Bone marrow (tissue), 2 donors: Measurements from ENCODE around the gene TARBP1.
"Not testable (repeated sequence)": the region's sequence is repeated elsewhere in the genome, so short reads cannot be mapped to it uniquely, and the experiment has no call there.

Source experiments
- DNase-seq, 2 donors: peaks; one replicate each; lab custom pipeline; 2025; lab: John Stamatoyannopoulos, UW

The TARBP1 gene

DNA sequence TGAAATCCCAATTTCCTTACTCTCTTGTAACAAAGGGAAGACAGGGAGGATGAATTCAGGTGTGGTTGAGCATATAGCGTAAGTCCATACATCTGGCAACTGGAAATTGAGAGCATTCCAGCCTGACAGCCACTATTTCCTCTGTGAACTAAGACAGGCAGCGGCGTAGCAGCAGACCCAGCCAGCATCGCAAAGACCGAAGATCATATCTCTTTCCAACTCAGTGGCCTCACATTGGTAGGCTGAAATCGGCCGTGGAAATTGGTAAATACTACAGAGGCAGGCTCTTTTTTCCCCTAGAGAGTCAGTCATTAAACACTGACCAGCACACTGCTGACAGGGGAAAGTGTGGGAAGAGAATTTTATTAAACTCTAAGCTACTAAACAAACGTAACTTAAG, 43.4 kb downstream of the TARBP1 start:
- no peak for DNase-seq

GRCh38 chr1:234434706-234435105, 44.3 kb downstream of the TARBP1 start:
- no peak for DNase-seq

- peak in 1 of 2 donors; percentile 54 for DNase-seq
Observed at GRCh38 chr1:234433563-234434285, 45.3 kb downstream of the TARBP1 start.

DNA sequence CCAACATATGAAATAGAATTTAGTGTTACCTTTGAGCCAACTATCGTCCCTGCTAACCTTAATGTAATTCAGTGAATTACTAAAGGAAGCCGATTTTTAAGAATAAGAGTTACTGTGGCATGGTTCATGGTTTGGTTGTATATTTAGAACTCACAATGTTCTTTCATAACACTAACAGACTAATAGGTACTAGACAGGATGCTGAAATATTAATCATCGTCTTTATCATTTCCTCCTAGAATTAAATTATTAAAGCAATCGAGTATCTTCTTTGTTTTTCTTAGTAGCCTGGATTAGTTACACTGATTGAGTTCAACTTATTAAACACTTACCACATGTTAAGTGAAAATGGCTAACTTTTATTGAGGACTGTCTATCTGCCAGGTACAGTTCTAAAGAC, 47.7 kb downstream of the TARBP1 start:
- no peak for DNase-seq

- no peak for DNase-seq
Observed at GRCh38 chr1:234430691-234431090, 48.3 kb downstream of the TARBP1 start.

DNA sequence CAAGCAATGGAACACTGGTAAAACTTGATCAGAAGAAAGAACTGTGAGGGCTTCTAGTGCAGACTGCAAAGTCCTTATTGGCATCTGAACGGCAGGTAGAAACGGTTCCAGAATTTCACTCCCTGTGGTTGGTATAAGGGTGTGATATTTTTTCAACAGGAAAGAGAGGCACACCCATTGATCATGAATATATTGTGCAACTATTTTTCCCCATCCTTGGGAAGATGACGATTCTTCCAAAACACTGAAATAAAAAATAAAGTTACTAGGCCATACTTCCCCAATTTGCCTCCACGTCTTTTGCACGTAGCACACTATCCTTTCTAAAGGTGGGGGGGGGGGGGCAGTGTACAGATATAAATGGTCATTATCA, 49.6 kb downstream of the TARBP1 start:
- no peak for DNase-seq

DNA sequence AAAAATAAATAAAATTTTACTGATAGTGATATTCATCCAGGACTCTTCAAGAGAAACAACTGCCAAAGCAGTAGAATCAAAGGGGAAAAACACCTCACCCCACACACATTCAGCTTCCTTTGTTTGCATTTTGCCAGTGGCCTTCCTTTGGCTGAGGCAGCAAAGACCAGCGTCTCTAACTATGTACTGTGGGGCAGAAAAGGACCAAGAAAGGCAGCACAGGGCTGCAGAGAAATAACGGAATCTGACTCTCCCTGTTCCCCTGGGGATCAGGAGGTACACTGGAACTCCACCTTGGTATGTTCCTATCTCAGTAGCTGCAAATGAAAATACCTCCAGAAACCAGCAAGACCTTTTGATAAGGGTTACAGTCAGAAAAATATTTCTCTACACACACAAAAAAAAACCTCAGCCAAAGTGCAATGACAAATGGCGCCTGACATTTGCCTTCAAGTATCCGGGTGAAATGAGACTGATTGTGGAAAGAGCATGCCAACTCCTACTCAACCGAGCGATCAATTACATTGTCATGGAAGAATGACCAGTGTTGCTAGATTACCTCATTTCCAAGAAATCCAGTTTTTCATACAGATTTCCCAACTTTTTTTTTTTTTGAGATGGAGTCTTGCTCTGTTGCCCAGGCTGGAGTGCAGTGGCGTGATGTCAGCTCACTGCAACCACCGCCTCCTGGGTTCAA, 50.9 kb downstream of the TARBP1 start:
- no peak for DNase-seq

- DNase-seq: no peak
Observed at GRCh38 chr1:234413990-234414389, 65.0 kb downstream of the TARBP1 start.

- no peak for DNase-seq
Observed at GRCh38 chr1:234413485-234413884, 65.5 kb downstream of the TARBP1 start.

DNA sequence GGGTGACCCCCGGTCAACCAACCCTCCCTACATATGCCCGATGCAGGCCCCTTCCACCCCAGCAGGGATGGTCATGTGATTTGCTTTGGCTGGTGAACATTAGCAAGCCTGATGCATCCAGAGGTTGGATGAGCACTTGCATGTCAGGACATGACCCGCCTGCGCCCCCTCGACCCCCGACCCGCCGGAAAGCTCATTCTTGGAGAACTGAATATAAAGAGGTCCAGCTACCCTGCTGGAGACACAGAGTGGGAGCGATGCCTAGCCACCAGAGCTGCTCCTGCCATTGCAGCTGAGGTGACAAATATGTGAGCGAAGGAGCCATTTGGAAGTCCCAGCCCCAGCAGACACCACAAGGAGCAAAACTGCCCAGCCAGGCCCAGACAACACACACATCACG, 66.1 kb downstream of the TARBP1 start:
- no peak for DNase-seq

DNA sequence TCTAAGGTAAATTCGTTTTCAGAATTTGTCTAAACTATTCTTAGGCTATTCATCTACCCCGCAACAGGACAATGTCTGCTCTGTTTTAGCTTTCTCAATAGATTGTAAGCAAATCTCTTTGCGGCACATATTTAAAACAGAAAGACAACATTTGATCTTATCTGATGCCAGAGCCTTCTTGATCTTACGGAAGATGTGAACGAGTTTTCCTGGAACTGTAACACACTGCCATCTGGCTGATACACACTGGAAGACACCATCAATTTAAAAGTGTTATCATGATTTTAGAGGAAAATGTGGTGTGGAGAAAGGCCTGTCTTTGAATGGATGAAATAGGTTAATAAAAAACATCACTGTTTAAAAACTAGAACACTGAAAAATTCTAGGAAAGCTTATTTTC, 69.7 kb downstream of the TARBP1 start:
- DNase-seq: peak in 1 of 2 donors; percentile 5

- no peak for DNase-seq
Observed at GRCh38 chr1:234408757-234409156, 70.2 kb downstream of the TARBP1 start.

DNA sequence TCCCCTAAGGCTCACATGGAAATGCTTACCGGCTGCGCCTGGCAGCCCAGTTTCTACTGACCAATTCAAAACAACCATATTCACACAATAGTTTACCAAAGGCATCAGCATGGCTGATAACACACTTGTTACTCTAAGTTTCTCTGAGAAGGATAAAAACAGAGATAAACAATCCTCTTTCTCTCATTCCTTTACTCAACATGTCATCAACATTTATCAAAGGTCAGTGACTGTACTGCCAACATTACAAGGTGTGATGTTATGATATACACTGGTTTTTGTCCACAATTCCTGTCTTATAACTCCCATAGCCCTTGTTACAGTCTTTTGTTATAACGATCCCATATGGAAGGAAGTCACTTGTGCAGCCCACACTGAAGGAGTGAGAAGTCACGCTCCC, 72.1 kb downstream of the TARBP1 start:
- no peak for DNase-seq

- no peak for DNase-seq
Observed at GRCh38 chr1:234405676-234406075, 73.3 kb downstream of the TARBP1 start.

- no peak for DNase-seq
Observed at GRCh38 chr1:234402939-234403338, 76.0 kb downstream of the TARBP1 start.

DNA sequence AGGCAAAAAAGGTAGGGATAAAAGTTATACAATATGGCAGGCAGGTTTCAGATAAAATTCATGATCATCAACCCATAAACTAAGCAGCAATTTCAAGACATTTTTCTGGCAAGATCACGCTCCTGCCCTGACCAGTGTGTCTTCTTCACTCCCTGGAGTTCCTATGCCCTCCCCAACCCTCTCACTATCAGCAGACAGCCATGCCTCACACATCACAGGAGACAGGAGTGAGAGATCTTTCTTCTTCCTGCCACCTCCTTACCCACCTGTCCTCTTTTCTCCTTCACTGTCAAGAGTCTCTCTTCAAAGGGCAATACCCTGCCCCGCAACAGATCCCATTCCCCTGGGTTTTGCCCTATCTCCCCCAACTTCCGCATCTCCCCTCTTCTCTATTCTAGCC, 77.3 kb downstream of the TARBP1 start:
- no peak for DNase-seq

DNA sequence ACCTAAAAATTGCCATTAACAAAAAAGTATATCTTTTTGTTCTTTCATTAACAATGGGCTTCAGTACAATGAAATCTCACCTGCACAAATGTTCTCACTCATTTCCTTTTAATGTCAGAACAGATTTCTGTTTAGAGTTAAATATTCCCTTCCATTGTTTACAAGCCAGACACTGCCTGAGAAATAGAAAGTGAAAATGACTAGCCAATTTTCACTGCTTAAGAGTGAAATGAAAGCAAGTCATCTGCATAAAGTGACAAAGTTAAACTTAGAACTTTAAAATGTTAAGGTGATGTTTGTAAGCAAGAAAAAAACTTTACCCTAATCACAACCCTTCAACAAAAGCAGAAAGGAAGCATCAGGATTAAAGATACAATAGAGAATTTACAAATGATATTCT, 78.2 kb downstream of the TARBP1 start:
- peak in 1 of 2 donors; percentile 52 for DNase-seq

DNA sequence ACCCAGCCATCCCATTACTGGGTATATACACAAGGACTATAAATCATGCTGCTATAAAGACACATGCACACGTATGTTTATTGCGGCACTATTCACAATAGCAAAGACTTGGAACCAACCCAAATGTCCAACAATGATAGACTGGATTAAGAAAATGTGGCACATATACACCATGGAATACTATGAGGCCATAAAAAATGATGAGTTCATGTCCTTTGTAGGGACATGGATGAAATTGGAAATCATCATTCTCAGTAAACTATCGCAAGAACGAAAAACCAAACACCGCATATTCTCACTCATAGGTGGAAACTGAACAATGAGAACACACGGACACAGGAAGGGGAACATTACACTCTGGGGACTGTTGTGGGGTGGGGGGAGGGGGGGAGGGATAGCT, 79.5 kb downstream of the TARBP1 start:
- DNase-seq: not testable (repeated sequence)

DNA sequence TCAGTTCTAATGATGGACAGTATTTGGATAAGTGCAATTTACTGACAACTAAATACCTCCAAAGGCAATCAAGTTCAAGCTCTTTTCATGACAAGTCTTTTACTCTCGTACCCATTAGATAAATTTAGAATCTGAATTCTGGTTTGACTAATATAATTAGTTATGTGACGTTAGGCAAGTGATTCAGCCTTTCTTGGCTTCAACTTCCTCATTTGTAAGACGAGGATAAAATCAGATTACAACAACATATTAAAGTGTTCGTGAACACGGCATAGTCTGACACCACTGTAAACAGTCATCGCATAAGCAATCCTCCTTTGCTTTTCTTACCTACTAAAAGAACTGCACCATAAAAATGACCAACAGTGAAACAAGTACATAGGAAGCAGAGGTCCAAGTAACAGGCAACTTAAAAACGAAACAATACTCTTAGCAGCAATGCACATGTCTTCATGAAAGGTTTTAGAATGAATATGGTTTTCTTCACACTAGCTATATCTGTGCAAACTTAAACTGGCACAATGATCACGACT, 80.1 kb downstream of the TARBP1 start:
- DNase-seq: peak in 1 of 2 donors; percentile 71

GRCh38 chr1:234397732-234398131, 81.2 kb downstream of the TARBP1 start:
- no peak for DNase-seq

GRCh38 chr1:234396871-234397270, 82.1 kb downstream of the TARBP1 start:
- no peak for DNase-seq

DNA sequence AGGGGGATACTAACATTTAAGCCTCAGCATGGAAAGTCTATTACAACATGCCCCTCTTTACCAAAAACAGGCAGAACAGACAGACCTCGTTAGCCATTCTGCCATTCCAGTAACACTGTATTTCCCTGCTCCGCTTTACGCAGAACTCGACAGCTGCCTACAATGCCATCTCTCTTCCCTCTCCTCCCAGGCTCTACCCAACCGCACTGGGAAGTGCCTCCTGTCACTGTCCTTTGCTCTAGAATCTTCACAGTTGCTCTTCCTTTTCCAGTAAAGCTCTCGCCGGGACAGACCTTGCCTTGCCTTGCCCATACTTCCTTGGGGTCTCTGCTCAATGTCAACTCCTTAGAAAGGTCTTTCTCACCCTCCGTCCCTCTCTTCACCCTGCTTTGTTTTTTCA, 82.9 kb downstream of the TARBP1 start:
- no peak for DNase-seq

DNA sequence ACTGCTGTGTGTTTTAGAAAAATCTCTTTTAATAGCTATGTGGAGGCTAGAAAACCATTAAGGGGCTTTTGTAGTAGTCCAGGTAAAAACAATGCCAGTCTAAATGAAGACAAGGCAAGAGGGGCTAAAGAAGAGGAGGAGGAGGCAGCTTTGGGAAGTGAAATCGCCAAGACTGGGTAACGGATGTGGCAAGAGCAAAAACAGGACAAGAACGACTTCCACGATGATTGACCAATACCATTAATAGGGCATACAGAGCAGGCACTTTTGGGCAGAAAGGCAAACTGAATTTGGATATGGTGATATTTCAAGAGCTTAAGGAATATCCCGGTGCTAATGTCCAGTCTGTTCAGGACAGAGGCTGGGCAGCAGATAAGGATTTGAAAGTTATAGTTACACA, 83.7 kb downstream of the TARBP1 start:
- DNase-seq: no peak

DNA sequence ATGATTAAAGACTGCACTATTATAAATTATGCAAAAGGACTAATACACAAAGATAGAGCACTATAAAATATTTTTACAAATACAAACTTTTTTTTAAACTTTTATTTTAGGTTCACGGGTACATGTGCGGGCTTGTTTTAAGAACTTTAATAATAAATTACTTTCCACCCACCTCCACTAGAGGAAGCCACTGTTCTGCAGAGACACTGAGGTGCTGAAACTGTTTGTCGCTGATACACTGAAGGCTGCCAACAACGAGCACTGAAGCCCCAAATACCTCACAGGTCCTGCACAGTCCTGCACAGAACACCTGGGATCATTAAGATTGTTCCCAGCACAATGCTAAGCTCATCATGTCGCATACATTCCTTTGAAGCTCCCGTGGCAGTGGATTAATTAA, 85.8 kb downstream of the TARBP1 start:
- DNase-seq: no peak
